B cell (primary cell): Measurements from ENCODE around the gene PTPRM. TPM values are rescaled to one million over a fixed set of nuclear protein-coding genes. Genes with fewer than 3 reads are reported as not detected.

Source experiments
- ATAC-seq: fragments of 200-7000 bp; cut with Tn5 transposase; one replicate; pipeline ENCODE4 v1.10.0; 2021; ENCODE audit warnings: low read depth, mild to moderate bottlenecking, moderate number of reproducible peaks, moderate library complexity
- CTCF ChIA-PET: fragments of 350-600 bp; sonication (Branson Sonifier 250); formaldehyde crosslinking; loops from one replicate; lab custom pipeline; 2021; ENCODE audit warnings: antibody characterized with exemption, inconsistent platforms; lab: Charles Lee
- POLR2A ChIA-PET: fragments of 350-600 bp; sonication (Branson Sonifier 250); formaldehyde crosslinking; loops from one replicate; lab custom pipeline; 2021; ENCODE audit warnings: antibody characterized with exemption; lab: Charles Lee
- DNase-seq: peaks from one replicate; pipeline ENCODE4 v3.0.0; 2013
- H2AFZ ChIP-seq: 2 replicates; pipeline ENCODE4 v1.6.1; 2012; ENCODE audit warnings: mild to moderate bottlenecking, low read depth, low read length; ENCODE audit not compliant: insufficient read depth, poor library complexity, severe bottlenecking
- H3K27ac ChIP-seq, 2 donors: 1 replicate in 1 of 2; 2 replicates in 1 of 2; pipeline ENCODE4 v1.5.1; 2012 to 2013; ENCODE audit warnings: low read length in 2 of 2, mild to moderate bottlenecking in 2 of 2, moderate library complexity in 1 of 2
- H3K27me3 ChIP-seq, 4 experiments: fragments of 200-600 bp in 1 of 4; sonication (generic) in 1 of 4; replicated peaks in 1 of 4; 1 replicate in 2 of 4; 2 replicates in 2 of 4; pipeline versions ENCODE4 v1.6.1 to v1.7.0; 2013 to 2016; ENCODE audit warnings: low read length in 3 of 4, mild to moderate bottlenecking in 2 of 4, mixed read lengths in 1 of 4, moderate library complexity in 1 of 4; ENCODE audit not compliant: insufficient read depth in 4 of 4, control insufficient read depth in 3 of 4; ENCODE audit errors: control extremely low read depth in 1 of 4
- H3K36me3 ChIP-seq, 2 experiments: replicated peaks in 1 of 2; 1 replicate in 1 of 2; 2 replicates in 1 of 2; pipeline versions ENCODE4 v1.6.1 to v1.7.1; 2013; ENCODE audit warnings: low read length in 1 of 2; ENCODE audit not compliant: insufficient read depth in 2 of 2, control insufficient read depth in 1 of 2; ENCODE audit errors: control extremely low read depth in 1 of 2, extremely low read depth in 1 of 2
- H3K4me1 ChIP-seq, 2 donors: fragments of 200-600 bp in 1 of 2; sonication (generic) in 1 of 2; 1 replicate in 1 of 2; 2 replicates in 1 of 2; pipeline versions ENCODE4 v1.5.1 to v1.6.1; 2013 to 2017; ENCODE audit warnings: low read length in 2 of 2; ENCODE audit not compliant: control insufficient read depth in 2 of 2, insufficient read depth in 2 of 2
- H3K4me2 ChIP-seq: replicated peaks from 2 replicates; pipeline ENCODE3; 2012; ENCODE audit warnings: mild to moderate bottlenecking, low read depth, low read length; ENCODE audit not compliant: poor library complexity, severe bottlenecking
- H3K4me3 ChIP-seq, 5 experiments: fragments of 200-600 bp in 1 of 5; sonication (generic) in 1 of 5; 1 replicate in 3 of 5; 2 replicates in 2 of 5; pipeline versions ENCODE4 v1.5.1 to v1.7.0; 2011 to 2016; ENCODE audit warnings: low read length in 4 of 5, mild to moderate bottlenecking in 4 of 5, low read depth in 2 of 5, control low read depth in 1 of 5, moderate library complexity in 1 of 5; ENCODE audit not compliant: insufficient read depth in 1 of 5; ENCODE audit errors: control extremely low read depth in 1 of 5, extremely low read depth in 1 of 5
- H3K79me2 ChIP-seq: fragments of 200-600 bp; sonication (generic); one replicate; pipeline ENCODE4 v1.6.0; 2016; ENCODE audit warnings: low read length; ENCODE audit not compliant: control insufficient read depth, insufficient read depth
- H3K9ac ChIP-seq: fragments of 200-600 bp; sonication (generic); 2 replicates; pipeline ENCODE4 v1.6.1; 2017; ENCODE audit warnings: mild to moderate bottlenecking, low read length, moderate library complexity
- H3K9me3 ChIP-seq, 3 donors: one replicate each; pipeline versions ENCODE4 v1.6.1 to v1.7.1; 2013; ENCODE audit warnings: low read length in 2 of 3; ENCODE audit not compliant: control insufficient read depth in 2 of 3, insufficient read depth in 1 of 3; ENCODE audit errors: control extremely low read depth in 1 of 3
- H4K20me1 ChIP-seq: 2 replicates; pipeline ENCODE4 v1.6.0; 2012; ENCODE audit warnings: mild to moderate bottlenecking, low read length; ENCODE audit not compliant: insufficient read depth, control insufficient read depth, poor library complexity, severe bottlenecking
- H3K27ac Mint-ChIP-seq: one replicate; pipeline ENCODE4 v1.8.0; 2021; ENCODE audit warnings: mixed read lengths
- H3K27me3 Mint-ChIP-seq: one replicate; pipeline ENCODE4 v1.8.0; 2021; ENCODE audit warnings: mixed read lengths
- H3K4me1 Mint-ChIP-seq: one replicate; pipeline ENCODE4 v1.8.0; 2021; ENCODE audit warnings: mixed read lengths
- H3K4me3 Mint-ChIP-seq: one replicate; pipeline ENCODE4 v1.8.0; 2021; ENCODE audit warnings: mixed read lengths
- H3K9me3 Mint-ChIP-seq: one replicate; pipeline ENCODE4 v1.8.0; 2022; ENCODE audit warnings: mixed read lengths; ENCODE audit not compliant: insufficient read depth
- CTCF ChIP-seq: fragments of 200-600 bp; IDR thresholded peaks from one replicate; pipeline ENCODE4 v1.8.0; 2022; ENCODE audit warnings: antibody characterized with exemption, mild to moderate bottlenecking
- EZH2 ChIP-seq: IDR thresholded peaks from 2 replicates; pipeline ENCODE4 v1.6.1; 2012; ENCODE audit warnings: borderline replicate concordance, low read depth, mild to moderate bottlenecking, moderate library complexity, low read length; ENCODE audit not compliant: insufficient read depth, poor library complexity, severe bottlenecking
- WGBS: methylation state at CpG from one replicate; pipeline ENCODE4 v1.1.5; 2013; ENCODE audit warnings: missing lambda C conversion rate; ENCODE audit not compliant: insufficient coverage; 5-methylcytosine and 5-hydroxymethylcytosine counted together
- intact Hi-C: fragments of 100-400 bp; cut with micrococcal nuclease; formaldehyde crosslinking; loops from one replicate; pipeline ENCODE4 v1.10.0; 2022
- polyA plus RNA-seq: library from polyadenylated mRNA; depleted of rRNA; stranded (reverse); fragments of >200 nt; gene quantifications from 2 replicates; pipeline ENCODE4 v1.2.3, GENCODE V29; 2012
- total RNA-seq, 2 donors: library from RNA; stranded (reverse); fragments of 120-200 nt in 1 of 2; gene quantifications; 1 replicate in 1 of 2; 2 replicates in 1 of 2; pipeline versions ENCODE4 v1.2.3 to v1.2.4, GENCODE V29; 2013 to 2022

PTPRM gene
- total and polyA plus RNA-seq, 2 donors (not counting 1 experiment from before 2014, with no cell fraction given) = 0.20 to 0.89 TPM

- no peak for ATAC-seq
- Histone ChIP-seq H3K27me3 (peaks cover 0 to 9% (median 0%) of the 10 kb centered on the region in 4 experiments), H3K79me2 (no peaks in the 10 kb centered on the region), H2AFZ (no peak overlapping the region), H3K9me3 (no peaks in the 10 kb centered on the region), H3K27ac (no peak overlapping the region), H3K9ac (no peak overlapping the region), H4K20me1 (no peaks in the 10 kb centered on the region), H3K4me1 (no peaks in the 10 kb centered on the region), H3K36me3 (no peaks in the 10 kb centered on the region), H3K4me3 (no peak overlapping the region), H3K4me2 (no peak overlapping the region)
- Mint-ChIP-seq H3K27me3 (peaks cover 13% of the 10 kb centered on the region), H3K27ac (no peak overlapping the region), H3K4me3 (no peak overlapping the region), H3K9me3 (no peaks in the 10 kb centered on the region), H3K4me1 (no peaks in the 10 kb centered on the region)
- WGBS = 100% methylated on average over 4 of the region's 10 CpGs
- no peak for DNase-seq
- intact Hi-C loops = no loop called here
- CTCF ChIA-PET = no interaction called here
- TF ChIP-seq EZH2 = no peak
- TF ChIP-seq CTCF = no peak
- POLR2A ChIA-PET = no interaction called here
These were observed 790.2 kb downstream of the PTPRM start for GRCh38 chr18:8357320-8357719.

GRCh38 chr18:8358033-8358765 is 791.1 kb downstream of the PTPRM start:
- H4K20me1 ChIP-seq = no peaks in the 10 kb centered on the region
- no peak overlapping the region for H3K27ac ChIP-seq
- H3K27me3 ChIP-seq = peaks cover 0 to 9% (median 3%) of the 10 kb centered on the region in 4 experiments
- H3K4me1 ChIP-seq = no peaks in the 10 kb centered on the region
- H3K27me3 Mint-ChIP-seq = peaks cover 9% of the 10 kb centered on the region
- H3K9ac ChIP-seq = no peak overlapping the region
- no peak for ATAC-seq
- CTCF ChIA-PET = no interaction called here
- no peaks in the 10 kb centered on the region for H3K9me3 Mint-ChIP-seq
- no peaks in the 10 kb centered on the region for H3K4me1 Mint-ChIP-seq
- no peak overlapping the region for H3K4me2 ChIP-seq
- H3K9me3 ChIP-seq = no peaks in the 10 kb centered on the region
- H2AFZ ChIP-seq = no peak overlapping the region
- intact Hi-C loops = no loop called here
- TF ChIP-seq CTCF = no peak
- no peak for TF ChIP-seq EZH2
- no peak for DNase-seq
- no peak overlapping the region for H3K4me3 Mint-ChIP-seq
- H3K36me3 ChIP-seq = no peaks in the 10 kb centered on the region
- H3K27ac Mint-ChIP-seq = no peak overlapping the region
- no peak overlapping the region for H3K4me3 ChIP-seq
- no peaks in the 10 kb centered on the region for H3K79me2 ChIP-seq
- WGBS = 100% methylated on average over 2 of the region's 6 CpGs
- POLR2A ChIA-PET = no interaction called here
